Activated naive CD4-positive, alpha-beta T cell treated with anti-CD3 and anti-CD28 coated beads, Interleukin-2, amount 10 ng/mL, durations not matched to agents 7 days and 5 days (primary cell): ENCODE data around the gene CDC42BPA.

Source experiments
- CTCF ChIA-PET: fragments of 350-600 bp; sonication (Branson Sonifier 250); formaldehyde crosslinking; loops from one replicate; lab custom pipeline; 2021; ENCODE audit warnings: antibody characterized with exemption; lab: Charles Lee
- DNase-seq: peaks from one replicate; pipeline ENCODE4 v3.0.0-alpha.2; 2020
- H3K27ac Mint-ChIP-seq: one replicate; pipeline ENCODE4 v1.8.0; 2021; ENCODE audit warnings: mild to moderate bottlenecking, moderate library complexity, mixed read lengths
- H3K27me3 Mint-ChIP-seq: one replicate; pipeline ENCODE4 v1.8.0; 2021; ENCODE audit warnings: mild to moderate bottlenecking, mixed read lengths
- H3K36me3 Mint-ChIP-seq: one replicate; pipeline ENCODE4 v1.8.0; 2021; ENCODE audit warnings: mixed read lengths
- H3K4me1 Mint-ChIP-seq: one replicate; pipeline ENCODE4 v1.8.0; 2021; ENCODE audit warnings: mixed read lengths
- H3K4me3 Mint-ChIP-seq: one replicate; pipeline ENCODE4 v1.8.0; 2021; ENCODE audit warnings: mild to moderate bottlenecking, moderate library complexity, mixed read lengths
- H3K9me3 Mint-ChIP-seq: one replicate; pipeline ENCODE4 v1.8.0; 2021; ENCODE audit warnings: mixed read lengths

The CDC42BPA gene

DNA sequence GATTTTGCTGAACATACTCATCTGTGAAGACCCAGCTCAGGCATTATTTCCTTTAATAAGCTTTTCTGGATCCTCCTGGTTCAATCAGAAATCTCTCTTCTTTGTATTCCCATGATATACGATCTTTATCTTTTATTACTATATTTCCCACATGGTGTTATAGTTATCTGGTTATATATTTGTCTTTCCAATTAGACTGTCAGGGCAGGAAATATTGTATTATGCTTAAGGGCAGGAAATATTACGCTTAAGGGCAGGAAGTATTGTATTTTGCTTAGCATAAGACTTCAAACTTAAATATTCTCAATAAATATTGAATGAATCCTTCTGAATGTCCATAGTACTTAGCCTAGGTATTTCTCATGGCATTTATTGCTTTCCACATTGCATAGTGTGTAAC, 256.0 kb downstream of the CDC42BPA start:
- Mint-ChIP-seq H3K27ac (no peak overlapping the region), H3K4me1 (no peaks in the 10 kb centered on the region), H3K36me3 (no peaks in the 10 kb centered on the region), H3K4me3 (no peak overlapping the region), H3K27me3 (no peaks in the 10 kb centered on the region), H3K9me3 (no peaks in the 10 kb centered on the region)
- CTCF ChIA-PET, result no interaction called here
- DNase-seq, result no peak

DNA sequence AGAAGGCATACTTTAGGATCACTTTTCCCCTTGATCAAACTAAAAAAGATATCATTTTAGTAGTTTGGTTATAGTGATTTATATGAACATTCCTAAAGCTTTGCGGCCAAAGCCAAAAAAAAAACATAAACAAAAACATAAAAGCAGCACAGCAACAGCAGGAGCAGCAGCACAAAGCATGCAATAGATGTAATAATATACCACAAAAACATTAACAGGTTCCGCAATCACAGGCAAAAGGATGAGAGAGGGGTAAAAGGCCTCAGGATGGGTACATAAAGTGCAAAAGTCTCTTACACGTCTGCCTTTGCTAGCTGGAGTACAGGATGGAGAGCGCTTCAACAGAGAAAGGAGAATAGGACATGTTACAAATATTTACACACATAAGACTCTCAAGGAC, 259.2 kb downstream of the CDC42BPA start:
- DNase-seq, result no peak
- no peak overlapping the region for H3K27ac Mint-ChIP-seq

DNA sequence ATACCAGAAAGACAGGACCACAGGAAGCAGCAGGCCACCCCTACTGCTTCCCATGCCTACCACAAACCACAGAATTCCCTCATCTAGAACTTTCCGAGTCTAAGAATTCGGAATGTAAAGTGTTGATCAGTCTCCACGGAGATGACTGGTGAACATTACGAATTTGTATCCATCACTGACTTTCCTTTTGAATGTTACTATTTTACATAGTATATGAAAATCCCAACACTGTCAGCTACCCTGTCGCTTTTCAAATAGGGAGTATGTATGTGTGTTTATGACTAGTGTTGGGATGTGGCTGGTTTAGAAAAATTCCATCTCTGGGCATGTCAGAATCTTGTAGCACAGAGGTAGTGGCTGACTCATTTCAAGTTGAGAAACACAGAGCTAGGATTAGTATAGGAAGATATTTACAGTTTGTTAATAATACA, 260.0 kb downstream of the CDC42BPA start:
- Mint-ChIP-seq H3K4me1 (no peaks in the 10 kb centered on the region), H3K9me3 (no peaks in the 10 kb centered on the region), H3K27ac (no peak overlapping the region), H3K27me3 (no peaks in the 10 kb centered on the region), H3K36me3 (no peaks in the 10 kb centered on the region), H3K4me3 (no peak overlapping the region)
- no peak for DNase-seq
- CTCF ChIA-PET, result interaction anchor here (1.2 kb wide), 1 partner anchor 146 kb away, joined by 3 read pairs; no protein-coding TSS in a partner anchor

More for the DNA sequence above, 259.2 kb downstream of the CDC42BPA start:
- CTCF ChIA-PET, result interaction anchor here (1.2 kb wide), 1 partner anchor 147 kb away, joined by 3 read pairs; no protein-coding TSS in a partner anchor
- Mint-ChIP-seq H3K9me3 (no peaks in the 10 kb centered on the region), H3K4me1 (no peaks in the 10 kb centered on the region), H3K27me3 (no peaks in the 10 kb centered on the region), H3K36me3 (no peaks in the 10 kb centered on the region), H3K4me3 (no peak overlapping the region)

DNA sequence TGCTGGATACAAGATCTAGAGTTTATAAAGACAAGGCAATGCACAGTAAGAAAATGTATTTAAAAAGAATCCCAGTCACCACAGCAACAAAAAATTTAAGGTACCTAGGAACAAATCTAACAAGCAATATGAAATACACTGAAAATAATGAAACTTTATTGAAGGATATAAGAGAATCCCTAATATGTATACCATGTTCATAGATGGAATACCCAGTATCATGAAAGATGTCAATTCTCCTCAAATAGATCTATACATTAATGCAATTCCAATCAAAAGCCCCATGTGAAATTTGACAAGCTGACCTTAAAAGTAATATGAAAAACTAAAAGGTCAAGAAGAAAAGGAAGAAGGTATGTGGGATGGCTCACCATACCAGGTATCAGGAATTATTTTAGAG, 269.0 kb downstream of the CDC42BPA start:
- DNase-seq, result no peak
- no peaks in the 10 kb centered on the region for H3K9me3 Mint-ChIP-seq
- no peaks in the 10 kb centered on the region for H3K4me1 Mint-ChIP-seq
- H3K4me3 Mint-ChIP-seq, result no peak overlapping the region
- peaks cover 7% of the 10 kb centered on the region for H3K27me3 Mint-ChIP-seq
- no peaks in the 10 kb centered on the region for H3K36me3 Mint-ChIP-seq
- CTCF ChIA-PET, result no interaction called here
- no peak overlapping the region for H3K27ac Mint-ChIP-seq

DNA sequence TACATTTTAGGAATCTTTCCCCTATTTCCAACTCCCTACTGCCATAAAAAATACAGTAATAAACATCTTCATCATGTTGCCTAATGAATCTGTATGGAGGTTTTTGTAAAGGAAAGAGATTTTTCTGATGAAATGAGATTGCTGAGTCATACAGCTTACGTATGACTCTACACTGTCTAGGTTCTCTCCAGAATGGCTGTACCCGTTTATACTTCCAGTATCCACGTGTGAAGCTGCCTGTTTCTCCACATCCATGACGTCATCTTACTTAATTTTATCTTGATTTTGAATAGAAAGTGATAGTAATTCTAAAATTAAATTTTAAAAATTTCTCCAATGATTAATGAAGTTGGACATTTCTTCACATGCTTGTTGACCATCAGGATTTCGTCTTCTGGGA, 274.5 kb downstream of the CDC42BPA start:
- peaks cover 3% of the 10 kb centered on the region for H3K27me3 Mint-ChIP-seq
- no peaks in the 10 kb centered on the region for H3K36me3 Mint-ChIP-seq
- CTCF ChIA-PET, result no interaction called here
- H3K4me3 Mint-ChIP-seq, result no peak overlapping the region
- H3K4me1 Mint-ChIP-seq, result no peaks in the 10 kb centered on the region
- no peaks in the 10 kb centered on the region for H3K9me3 Mint-ChIP-seq
- no peak overlapping the region for H3K27ac Mint-ChIP-seq
- no peak for DNase-seq

DNA sequence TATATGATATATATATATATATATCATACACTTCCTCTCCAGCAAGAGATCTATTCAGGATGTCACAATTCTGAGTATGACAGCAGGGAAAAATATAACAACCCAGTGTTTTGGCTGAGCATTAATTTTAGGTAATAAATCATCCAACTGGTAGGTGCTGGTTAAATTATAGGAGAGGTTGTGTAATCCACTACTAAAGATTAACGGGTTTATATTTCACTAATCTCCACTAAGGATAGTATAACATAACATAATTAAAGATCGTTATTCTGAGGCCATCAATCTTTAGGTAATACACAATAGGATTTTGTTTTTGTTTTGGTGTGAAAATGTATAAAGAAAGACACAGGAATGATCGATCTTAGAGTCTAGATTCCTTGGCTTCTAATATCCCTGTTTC, 276.0 kb downstream of the CDC42BPA start:
- Mint-ChIP-seq H3K36me3 (no peaks in the 10 kb centered on the region), H3K27ac (no peak overlapping the region), H3K9me3 (no peaks in the 10 kb centered on the region), H3K4me3 (no peak overlapping the region), H3K4me1 (no peaks in the 10 kb centered on the region), H3K27me3 (peaks cover 3% of the 10 kb centered on the region)
- no peak for DNase-seq
- CTCF ChIA-PET, result no interaction called here

DNA sequence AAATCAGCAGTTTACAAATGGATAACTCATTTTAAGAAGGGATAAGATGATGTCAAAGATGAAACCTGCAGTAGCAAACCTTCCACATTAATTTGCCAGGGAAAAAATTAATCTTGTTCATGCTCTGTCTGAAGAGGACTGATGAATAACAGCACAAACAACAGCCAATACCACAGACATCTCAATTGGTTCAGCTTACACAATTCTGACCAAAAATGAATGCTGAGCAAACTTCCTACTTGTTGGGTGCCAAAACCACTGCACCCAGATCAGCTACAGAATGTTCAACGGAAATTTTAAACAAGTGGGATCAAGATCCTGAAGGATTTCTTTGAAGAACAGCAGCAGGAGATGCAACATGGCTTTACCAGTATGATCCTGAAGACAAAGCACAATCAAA, 279.9 kb downstream of the CDC42BPA start:
- Mint-ChIP-seq H3K4me3 (no peak overlapping the region), H3K9me3 (no peaks in the 10 kb centered on the region), H3K27me3 (no peaks in the 10 kb centered on the region), H3K27ac (no peak overlapping the region), H3K36me3 (no peaks in the 10 kb centered on the region), H3K4me1 (no peaks in the 10 kb centered on the region)
- DNase-seq, result no peak
- CTCF ChIA-PET, result no interaction called here

DNA sequence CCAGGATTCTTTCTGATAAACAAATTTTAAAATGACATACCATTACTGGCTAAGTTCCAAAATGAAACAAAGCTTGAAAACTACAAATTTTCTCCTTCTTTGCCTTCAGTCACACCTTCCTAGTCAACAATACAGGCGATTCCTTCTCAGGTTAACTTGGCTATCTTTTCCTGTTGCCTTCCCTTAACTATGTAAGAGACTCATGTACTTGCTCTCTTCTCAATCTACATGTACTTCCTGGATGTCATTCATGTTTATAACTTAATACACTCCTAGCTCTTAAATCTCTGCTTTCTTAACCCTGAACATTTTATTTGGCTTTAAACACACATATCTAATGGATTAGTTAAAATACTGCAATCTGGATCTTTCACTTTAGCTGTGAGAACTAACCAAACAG, 281.2 kb downstream of the CDC42BPA start:
- Mint-ChIP-seq H3K27ac (no peak overlapping the region), H3K4me3 (no peak overlapping the region), H3K36me3 (no peaks in the 10 kb centered on the region), H3K4me1 (no peaks in the 10 kb centered on the region), H3K27me3 (no peaks in the 10 kb centered on the region), H3K9me3 (no peaks in the 10 kb centered on the region)
- CTCF ChIA-PET, result no interaction called here
- no peak for DNase-seq

DNA sequence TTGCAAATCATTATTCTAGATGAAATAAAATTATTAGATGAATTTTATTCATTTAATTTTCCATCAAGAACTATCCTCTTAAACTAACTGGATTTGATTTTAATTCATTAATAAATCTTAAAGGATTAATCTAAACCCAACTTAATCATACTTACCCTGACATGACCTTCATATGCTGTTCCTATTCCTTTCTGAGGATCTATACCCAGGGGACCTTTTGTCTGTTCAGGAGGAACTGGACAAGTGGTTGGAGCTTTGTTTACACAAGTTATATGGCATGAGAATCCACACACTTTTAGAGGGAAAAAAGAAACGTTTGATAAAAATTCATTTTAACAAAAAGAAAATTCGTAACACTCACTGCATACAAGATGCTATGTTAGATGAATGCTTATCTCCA, 283.0 kb downstream of the CDC42BPA start:
- Mint-ChIP-seq H3K27me3 (no peaks in the 10 kb centered on the region), H3K4me3 (no peak overlapping the region), H3K9me3 (no peaks in the 10 kb centered on the region), H3K36me3 (no peaks in the 10 kb centered on the region), H3K27ac (no peak overlapping the region), H3K4me1 (no peaks in the 10 kb centered on the region)
- no peak for DNase-seq
- CTCF ChIA-PET, result no interaction called here

DNA sequence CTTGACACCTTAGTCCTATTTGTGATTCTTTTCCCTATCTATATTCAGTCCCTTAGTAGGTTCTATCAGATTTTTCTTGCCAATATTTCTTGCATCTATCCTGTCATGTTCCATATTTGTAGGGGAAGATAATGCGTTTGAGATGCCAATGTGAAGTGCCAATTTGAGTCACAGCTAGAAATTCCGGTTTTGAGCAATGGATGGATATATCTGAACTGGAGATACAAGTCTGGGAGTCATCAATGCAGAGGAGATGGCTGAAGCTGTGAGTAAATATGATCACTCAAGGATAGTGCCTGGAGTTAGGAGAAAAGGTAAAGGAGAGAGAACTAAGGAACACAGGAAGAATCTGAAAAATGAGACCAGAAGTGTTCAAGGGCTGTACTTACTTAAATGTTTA, 284.4 kb downstream of the CDC42BPA start:
- no peak overlapping the region for H3K4me3 Mint-ChIP-seq
- CTCF ChIA-PET, result no interaction called here
- H3K36me3 Mint-ChIP-seq, result no peaks in the 10 kb centered on the region
- no peaks in the 10 kb centered on the region for H3K4me1 Mint-ChIP-seq
- H3K27ac Mint-ChIP-seq, result no peak overlapping the region
- H3K9me3 Mint-ChIP-seq, result no peaks in the 10 kb centered on the region
- DNase-seq, result no peak
- H3K27me3 Mint-ChIP-seq, result no peaks in the 10 kb centered on the region

DNA sequence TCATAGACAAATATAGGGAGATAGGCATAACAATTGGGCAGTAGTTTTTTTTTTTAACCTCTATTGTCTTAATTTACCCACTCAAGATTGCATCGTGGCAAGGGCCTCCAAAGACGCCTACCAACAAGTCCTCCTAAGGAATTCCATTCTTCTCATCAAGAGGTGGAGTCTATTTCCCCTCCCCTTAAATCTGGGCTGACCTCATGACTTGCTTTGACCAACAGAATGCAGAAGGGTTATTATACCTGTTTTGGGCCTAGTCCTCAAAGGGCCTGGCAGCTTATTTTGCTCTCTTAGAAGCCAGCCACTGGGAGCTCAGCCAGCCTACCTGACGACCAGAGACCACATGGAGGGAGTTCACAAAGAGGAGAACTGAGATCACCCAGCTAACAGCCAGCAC, 285.9 kb downstream of the CDC42BPA start:
- CTCF ChIA-PET, result no interaction called here
- Mint-ChIP-seq H3K4me1 (no peaks in the 10 kb centered on the region), H3K36me3 (no peaks in the 10 kb centered on the region), H3K4me3 (no peak overlapping the region), H3K27me3 (no peaks in the 10 kb centered on the region), H3K27ac (no peak overlapping the region), H3K9me3 (no peaks in the 10 kb centered on the region)
- DNase-seq, result no peak

DNA sequence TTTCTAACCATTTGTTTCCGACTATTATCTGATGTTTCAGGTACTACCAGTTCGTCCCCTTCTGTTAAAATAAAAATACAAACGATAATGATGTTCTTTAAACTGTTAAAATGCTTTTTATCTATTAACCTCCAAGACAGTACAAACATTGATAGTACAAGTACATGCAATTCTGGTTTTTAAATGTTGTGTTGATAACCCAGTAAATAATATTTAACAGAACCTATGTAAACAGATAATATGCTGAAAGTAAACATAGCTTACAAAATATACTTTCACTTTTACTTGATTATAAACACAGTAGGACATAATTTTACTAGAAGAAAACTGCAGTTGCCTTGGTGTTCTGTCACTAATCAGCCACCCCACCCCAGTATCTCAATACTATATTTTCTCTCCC, 301.3 kb downstream of the CDC42BPA start:
- Mint-ChIP-seq H3K27ac (no peak overlapping the region), H3K27me3 (peaks cover 6% of the 10 kb centered on the region), H3K36me3 (no peaks in the 10 kb centered on the region), H3K9me3 (no peaks in the 10 kb centered on the region), H3K4me3 (no peak overlapping the region), H3K4me1 (no peaks in the 10 kb centered on the region)
- no peak for DNase-seq
- CTCF ChIA-PET, result no interaction called here

DNA sequence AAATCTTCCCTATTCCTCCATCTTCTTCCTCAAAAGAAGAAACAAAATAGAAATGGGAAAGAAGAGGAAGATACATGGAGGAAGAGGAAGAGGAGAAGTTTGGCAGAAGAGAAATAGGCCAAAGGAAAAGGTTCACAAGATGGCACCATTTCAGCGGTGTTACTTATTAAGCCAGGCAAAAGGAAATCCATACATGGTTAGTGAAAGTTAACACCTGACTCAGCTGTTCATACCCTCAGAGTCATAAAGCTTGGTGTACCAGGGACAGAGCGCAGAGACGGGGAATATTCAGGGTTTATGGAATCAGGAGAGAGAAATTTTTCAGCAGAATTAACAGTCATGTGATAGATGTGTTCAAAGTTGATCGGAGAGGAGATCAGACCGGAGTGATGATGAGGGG, 307.6 kb downstream of the CDC42BPA start:
- no peaks in the 10 kb centered on the region for H3K36me3 Mint-ChIP-seq
- peaks cover 10% of the 10 kb centered on the region for H3K27me3 Mint-ChIP-seq
- no peak overlapping the region for H3K27ac Mint-ChIP-seq
- CTCF ChIA-PET, result interaction anchor here (0.6 to 1.1 kb wide), 2 partner anchors 46 to 384 kb away, joined by 3 read pairs; no protein-coding TSS in a partner anchor
- no peak for DNase-seq
- no peak overlapping the region for H3K4me3 Mint-ChIP-seq
- H3K4me1 Mint-ChIP-seq, result no peaks in the 10 kb centered on the region
- H3K9me3 Mint-ChIP-seq, result no peaks in the 10 kb centered on the region

DNA sequence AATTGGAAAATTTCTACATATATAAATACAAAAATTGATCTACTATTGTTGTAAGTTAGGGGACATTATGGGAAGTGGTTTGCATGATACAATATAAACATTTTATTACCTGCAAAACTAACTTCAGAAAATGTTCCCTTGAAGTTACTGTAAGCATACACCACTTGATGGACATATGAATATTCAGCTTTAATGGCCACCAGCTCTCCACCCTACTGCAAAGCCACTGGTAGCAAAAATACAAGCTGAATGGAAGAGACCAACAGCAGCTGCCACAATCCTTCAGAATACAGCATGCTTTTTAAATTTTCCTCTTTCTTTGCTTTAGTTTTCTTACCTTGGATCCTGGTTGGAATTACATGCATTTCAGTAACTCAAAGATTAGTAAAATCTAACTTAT, 308.4 kb downstream of the CDC42BPA start:
- H3K4me3 Mint-ChIP-seq, result no peak overlapping the region
- H3K4me1 Mint-ChIP-seq, result no peaks in the 10 kb centered on the region
- CTCF ChIA-PET, result interaction anchor here (0.6 kb wide), 1 partner anchor 47 kb away, joined by 3 read pairs; no protein-coding TSS in a partner anchor
- H3K36me3 Mint-ChIP-seq, result no peaks in the 10 kb centered on the region
- H3K9me3 Mint-ChIP-seq, result no peaks in the 10 kb centered on the region
- DNase-seq, result no peak
- H3K27me3 Mint-ChIP-seq, result peaks cover 5% of the 10 kb centered on the region
- no peak overlapping the region for H3K27ac Mint-ChIP-seq

DNA sequence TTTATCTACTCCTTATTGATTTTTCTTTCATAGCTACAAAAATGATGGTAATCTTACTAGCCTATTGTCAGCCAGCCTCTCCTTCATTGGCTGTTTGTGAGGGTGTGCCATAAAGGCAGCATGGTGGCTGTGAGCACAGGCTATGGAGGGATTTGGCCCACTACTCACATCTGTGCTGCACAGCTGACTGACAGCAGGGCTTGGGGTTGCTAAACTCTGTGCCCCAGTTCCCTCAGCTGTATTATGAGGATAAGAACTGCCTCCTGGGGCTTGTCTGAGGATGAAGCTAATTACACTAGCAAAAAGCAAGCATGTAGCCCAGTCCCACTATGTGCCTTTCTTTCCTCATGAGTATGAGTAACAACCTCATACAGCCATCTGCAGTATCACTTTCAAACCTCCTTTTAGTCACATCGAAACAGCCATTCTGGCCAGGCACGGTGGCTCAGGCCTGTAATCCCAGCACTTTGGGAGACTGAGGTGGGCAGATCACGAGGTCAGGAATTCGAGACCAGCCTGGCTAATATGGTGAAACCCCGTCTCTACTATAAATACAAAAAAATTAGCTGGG, 312.0 kb downstream of the CDC42BPA start:
- Mint-ChIP-seq H3K36me3 (no peaks in the 10 kb centered on the region), H3K27ac (no peak overlapping the region), H3K27me3 (peaks cover 4% of the 10 kb centered on the region), H3K4me3 (no peak overlapping the region), H3K9me3 (no peaks in the 10 kb centered on the region), H3K4me1 (no peaks in the 10 kb centered on the region)
- no peak for DNase-seq
- CTCF ChIA-PET, result interaction anchor here (0.8 kb wide), 1 partner anchor 17 kb away, joined by 3 read pairs; no protein-coding TSS in a partner anchor
